HG02973 (cell line): Measurements from ENCODE around the gene ATP5ME.

Source experiments
- ATAC-seq: cut with Tn5 transposase; IDR thresholded peaks from one replicate; pipeline ENCODE4 v1.9.1; 2021; ENCODE audit warnings: moderate library complexity; ENCODE audit not compliant: unreplicated experiment

ATP5ME gene

DNA sequence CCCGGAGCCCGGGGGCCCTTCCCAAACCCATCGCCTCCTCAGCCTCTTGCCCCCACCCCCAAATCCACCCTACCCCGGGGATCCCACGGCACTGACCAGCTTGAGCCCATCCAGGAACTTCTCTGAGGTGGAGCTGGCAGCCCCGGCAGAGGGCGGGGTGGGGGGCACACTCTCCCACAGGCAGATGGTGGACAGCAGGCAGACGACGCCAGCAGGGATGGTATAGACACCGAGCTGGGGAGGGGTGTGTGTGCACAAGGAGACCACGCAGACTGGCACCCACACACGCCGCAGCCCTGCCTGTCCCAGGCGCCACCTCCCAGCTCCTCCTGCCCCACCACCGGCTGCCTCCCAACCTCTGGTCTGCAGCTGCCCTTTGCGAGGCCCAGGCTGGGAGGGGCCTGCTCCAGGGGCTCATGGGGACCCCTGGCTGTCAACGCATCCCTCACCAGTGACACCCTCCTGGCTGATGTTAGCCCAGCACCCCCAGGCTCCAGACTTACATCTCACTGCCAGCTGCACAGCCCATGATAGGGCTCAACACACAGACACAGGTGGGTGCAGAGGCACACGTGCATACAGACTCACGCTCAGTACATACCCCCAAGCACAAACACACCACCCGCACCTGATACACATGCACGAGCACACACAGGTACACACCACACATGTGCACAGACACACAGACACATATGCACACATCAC, 10.7 kb upstream of the ATP5ME start:
- ATAC-seq = no peak

DNA sequence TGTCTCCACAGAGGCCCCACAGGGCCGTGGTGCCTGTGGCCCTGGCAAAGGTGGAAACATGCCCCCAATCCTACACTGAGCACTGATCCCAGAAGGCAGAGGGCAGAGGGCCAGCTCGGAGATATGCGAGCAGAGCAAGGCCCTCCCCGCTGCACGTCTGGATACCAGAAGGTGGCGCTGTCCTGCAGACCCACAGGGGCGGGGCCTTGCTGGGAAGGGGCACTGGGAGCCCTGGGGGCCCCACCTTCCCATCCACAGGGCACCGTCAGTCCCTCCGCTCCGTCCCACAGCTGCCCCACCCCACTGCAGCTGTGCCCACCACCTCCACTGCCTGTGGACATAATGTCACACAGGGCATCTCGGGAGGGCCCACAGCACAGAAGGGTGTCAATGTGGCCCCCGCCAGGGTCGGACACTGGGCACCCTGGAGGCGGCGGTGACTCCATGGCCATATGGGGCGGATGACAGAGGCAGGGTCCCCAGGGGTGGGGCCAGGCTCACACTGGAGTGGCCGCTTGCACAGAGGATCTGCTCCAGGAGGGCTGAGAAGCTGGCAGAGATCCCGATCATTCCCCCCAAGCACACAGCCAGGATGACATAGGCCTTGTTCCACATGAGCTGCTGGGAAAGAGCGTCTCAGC, 10.0 kb upstream of the ATP5ME start:
- ATAC-seq = no peak

DNA sequence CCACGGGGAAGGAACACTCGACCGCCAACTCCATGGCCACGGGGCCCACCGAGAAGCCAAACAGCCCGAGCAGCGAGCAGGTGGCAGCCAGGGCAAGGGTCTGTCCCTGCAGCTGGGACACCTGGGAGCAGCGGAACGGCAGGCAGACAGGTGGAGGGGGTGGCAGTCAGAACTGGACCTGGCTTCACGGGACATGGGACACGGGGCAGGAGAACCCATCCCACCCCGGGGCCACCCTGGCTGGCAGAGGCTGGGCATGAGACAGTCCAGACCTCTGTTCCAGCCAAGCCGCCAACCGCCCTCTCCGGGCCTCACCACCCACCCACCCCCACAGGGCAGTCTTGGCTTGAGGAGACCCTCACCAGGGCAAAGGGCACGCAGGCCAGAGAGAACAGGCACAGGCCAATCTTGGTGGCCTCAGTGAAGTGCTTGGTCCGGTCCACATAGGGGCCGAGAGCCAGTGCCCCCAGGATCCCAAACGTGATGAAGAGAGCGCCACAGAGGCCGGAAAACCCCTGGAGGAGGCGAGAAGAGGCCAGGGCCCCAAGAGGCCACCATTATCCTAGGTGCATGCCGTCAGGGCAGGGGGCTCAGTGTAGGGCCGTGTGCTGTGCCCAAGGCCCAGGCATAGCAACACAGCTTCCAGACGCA, 9.3 kb upstream of the ATP5ME start:
- ATAC-seq = no peak

DNA sequence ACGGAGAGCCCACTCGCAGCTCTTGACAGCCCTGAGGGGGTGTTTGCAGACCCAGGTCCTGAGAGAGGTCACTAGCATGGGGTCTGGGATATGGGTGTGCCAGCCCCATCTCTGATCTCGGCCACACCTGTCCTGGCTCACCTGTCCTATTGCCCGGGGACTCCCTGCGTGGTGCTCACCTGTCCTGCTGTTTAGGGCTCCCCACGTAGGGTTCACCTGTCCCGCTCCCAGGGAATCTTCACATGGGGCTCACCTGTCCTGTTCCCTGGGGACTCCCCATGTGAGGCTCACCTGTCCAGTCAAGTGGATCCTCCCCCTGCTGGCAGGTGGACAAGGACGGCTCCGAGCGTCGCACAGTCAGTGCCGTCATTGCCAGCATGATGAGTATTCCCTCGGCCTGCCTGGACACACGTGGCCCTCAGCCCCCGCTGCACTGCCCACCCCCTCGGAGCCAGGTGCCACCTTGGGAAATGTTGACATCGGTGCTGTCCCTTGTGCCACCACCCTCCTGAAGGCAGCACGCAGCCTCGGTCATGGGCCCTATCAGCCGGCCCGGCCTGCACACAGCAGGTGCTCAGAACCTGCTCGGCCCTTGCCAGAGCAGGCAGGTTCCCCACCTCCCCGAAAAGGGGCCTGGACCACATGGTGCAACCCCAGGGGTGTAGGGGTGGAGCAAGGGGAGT, 8.6 kb upstream of the ATP5ME start:
- ATAC-seq = no peak

DNA sequence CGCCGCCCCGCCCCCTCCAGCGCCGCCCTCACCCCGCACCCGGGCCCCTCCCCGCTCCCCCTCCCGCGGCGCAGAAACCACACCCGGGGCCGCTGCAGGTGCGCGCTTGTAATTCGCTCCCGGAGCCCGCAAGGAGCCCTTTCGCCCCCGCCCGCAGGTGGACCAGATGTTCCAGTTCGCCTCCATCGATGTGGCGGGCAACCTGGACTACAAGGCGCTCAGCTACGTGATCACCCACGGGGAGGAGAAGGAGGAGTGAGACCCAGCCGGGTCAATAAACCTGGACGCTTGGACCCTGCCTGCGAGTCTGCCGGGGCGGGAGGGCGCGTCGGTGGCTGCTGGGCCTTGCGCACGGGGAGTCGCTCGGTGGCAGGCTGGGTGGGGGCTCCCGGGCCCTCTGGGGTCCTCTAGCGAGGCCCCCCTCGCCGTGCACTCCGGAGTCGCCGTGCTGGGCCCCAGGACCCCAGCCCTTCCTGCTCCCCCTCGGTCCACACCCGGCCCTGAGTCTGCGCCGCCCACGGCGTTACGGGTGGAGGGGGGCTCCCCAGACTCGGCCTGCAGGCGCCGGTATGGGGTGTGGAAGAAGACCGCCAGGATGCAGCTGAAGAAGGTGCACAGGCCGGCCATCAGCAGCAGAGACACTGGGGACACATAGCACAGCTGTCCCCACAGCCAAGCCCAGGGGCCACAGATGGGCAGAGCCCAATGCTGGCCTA, 7.8 kb upstream of the ATP5ME start:
- no peak for ATAC-seq

DNA sequence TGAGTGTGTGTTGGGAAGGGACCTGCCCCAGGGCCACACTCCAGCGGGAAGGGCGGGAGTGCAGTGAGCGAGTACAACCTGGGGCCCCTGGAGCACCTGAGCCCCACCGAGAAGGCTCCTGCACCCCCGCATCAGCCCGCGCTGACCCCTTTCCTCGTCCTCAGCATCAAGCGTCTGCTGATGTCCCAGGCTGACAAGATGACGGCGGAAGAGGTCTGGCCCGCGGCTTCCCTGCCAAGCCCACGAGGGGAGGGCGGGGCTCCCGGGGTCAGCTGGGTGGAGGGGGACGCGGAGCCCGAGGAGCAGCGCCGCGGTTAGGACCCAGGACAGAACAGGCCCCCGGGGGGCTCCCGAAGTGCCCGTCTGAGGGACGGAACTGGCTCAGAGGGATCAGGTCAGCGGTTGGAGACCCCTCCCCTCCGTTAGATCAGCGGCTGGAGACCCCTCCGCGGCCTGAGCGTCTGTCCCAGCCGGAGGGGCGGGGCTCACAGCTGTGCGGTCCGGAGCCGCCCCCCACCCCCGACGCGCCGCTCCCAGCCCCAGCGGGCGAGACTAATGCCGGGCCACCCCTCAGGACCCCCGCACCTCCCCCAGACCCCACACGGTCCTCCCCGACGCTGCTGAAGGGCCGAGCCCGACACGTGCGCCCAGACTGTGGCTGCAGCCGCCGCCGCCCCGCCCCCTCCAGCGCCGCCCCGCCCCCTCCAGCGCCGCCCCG, 7.0 kb upstream of the ATP5ME start:
- ATAC-seq = no peak

DNA sequence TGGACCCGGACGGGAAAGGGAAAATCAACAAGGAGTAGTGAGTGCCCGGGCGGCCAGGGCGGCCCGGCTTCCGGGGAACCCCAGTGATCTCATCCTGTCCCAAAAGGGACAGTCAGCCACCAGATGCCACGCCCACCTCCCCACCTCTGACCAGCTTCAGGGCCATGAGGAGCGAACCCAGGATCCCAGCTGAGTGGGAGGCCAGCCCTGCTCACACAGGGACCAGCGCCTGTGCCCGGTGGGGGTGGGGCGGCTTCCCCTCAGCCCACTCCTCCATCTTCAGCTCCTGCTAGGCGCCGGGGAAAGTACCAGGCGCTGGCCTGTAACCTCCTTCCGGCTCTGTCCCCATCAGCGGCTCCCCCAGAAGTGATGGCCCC, 6.5 kb upstream of the ATP5ME start:
- no peak for ATAC-seq

DNA sequence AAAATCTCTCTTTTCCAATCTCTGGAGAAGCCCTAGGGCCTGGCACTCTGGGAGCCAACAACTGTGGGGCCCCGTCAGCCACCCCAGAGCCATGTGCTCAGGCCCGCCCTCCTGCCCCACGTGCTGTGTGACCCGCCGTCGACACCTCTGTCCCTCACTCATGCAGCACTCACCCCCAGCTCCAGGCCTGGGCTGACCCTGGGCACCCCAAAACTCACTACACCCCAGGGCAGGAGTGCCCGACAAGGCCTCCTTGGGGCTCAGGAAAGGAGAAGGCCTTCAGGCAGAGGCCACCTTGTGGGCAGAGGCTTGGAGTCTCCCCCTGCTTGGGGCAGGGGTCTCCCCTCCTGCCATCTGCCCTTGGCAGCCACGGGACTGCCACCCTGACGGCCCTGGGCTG, 6.0 kb upstream of the ATP5ME start:
- no peak for ATAC-seq

DNA sequence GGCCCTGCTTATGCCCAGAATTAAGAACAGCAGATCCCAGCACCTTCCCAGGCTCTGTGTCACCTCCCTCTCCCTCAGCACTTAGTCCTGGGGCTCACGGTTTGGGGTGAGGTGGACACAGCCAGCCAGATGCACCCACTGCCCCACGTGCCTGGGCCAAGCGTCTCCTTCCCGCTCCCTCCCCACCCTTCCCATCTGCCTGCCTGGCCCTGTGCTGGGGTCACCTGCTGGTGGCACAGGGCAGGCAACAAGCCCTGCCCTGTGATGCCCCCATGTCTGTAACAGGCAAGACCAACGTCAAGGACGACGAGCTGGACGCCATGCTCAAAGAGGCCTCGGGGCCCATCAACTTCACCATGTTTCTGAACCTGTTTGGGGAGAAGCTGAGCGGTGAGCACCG, 5.6 kb upstream of the ATP5ME start:
- ATAC-seq = no peak

DNA sequence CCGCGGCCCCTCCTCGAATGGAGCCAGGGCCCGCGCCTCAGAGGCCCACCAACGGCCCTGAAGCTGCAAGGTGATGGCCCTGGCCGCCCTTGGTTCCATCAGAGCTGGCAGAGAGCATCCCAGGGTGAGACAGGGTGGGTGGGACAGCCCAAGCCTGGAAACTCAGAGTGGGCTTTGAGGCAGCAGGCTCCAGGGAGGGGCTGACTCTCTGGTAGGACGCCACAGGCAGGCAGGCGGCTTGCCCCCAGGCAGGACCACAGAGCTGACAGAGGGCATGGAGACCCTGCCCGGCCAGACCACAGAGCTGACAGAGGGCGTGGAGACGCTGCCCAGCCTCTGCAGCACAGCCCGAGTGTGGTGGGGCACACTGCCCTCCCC, 5.0 kb upstream of the ATP5ME start:
- no peak for ATAC-seq

DNA sequence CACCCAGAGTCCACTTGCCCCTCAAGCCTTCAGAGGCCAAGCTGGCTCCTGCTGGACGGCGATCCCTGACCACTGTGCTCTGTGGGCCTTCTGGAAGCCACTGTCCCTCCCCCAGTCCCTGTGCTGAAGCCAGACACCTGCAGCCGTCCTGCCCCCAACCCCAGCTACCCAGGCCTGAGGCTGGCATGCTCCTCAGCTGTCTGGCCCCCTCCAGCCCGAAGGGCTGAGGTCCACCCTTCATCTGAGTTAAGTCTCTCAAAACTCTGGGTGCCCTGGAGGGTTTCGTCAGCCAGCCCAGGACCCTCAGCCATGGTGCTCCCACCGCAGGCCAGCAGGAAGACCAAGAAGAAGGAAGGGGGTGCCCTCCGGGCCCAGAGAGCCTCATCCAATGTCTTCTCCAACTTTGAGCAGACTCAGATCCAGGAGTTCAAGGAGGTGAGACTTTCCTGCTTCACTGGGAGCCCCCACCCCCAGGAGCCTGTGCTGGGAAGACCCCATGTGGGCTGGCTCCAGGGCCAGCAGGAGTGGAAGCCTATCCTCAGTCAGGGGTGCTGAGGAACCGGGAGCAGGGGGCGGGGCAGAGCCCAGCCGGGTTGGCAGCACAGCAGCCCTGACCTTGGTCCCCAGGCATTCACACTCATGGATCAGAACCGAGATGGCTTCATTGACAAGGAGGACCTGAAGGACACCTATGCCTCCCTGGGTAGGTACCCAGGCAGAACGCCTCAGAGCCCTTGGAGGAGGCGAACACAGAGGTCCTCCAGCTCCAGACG, 4.4 kb upstream of the ATP5ME start:
- ATAC-seq = no peak

DNA sequence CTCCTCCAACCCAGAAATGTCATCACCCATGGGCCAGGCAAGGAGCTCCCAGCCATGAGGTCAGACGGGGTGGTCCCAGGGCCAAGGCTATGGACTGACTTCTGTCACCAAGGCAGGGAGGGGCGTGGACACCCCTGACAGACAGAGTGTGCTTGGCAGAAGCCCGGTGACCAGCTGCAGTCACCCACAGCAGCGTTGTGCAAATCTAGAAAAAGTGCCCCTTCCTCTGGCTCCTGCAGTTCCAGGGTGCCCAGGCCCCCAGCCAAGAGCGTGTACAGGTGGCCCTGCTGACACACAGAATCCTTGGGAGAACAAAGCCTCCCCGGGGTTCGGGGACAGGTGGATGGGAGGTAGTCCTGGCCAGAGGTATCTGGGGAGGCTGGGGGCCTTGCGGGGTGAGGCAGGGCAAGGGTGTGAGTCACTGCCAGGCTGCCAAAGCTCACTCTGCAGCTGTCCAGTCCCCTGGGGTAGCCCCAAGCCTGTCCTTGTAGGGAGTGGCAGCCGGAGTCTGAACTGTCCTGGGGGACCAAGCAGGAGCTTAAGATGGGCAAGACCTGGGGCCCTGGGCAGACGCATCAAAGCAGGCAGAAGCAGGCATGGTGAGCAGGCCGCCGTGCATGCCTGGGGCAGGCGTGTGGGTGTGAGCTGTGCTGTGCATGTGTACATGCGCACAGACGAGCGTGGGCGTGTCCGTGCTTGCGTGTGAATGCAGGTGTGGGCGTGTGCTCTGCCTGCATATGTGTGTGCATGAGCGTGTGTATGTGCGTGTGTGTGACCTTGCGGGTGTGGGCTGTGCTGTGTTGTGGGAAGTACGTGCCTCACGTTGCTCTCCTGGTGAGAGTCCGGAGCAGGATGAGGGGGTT, 3.6 kb upstream of the ATP5ME start:
- no peak for ATAC-seq

DNA sequence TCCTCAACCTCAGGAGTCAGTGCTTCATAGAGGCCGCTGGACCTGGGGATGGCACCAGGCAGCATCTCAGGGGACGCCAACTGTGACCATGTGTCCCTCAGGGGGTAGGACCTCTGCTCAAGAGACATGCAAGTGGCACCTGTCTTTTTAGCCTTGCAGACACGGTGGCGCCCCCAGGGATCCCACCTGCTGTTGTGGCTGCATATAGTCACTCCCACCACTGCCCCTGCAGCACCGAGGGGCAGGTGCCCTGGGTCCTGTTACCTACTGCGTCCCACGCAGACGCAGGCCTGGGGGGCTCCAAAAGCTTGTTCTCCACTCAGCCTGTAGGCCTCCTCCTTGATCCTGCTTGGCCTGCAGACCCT, 2.8 kb upstream of the ATP5ME start:
- no peak for ATAC-seq

DNA sequence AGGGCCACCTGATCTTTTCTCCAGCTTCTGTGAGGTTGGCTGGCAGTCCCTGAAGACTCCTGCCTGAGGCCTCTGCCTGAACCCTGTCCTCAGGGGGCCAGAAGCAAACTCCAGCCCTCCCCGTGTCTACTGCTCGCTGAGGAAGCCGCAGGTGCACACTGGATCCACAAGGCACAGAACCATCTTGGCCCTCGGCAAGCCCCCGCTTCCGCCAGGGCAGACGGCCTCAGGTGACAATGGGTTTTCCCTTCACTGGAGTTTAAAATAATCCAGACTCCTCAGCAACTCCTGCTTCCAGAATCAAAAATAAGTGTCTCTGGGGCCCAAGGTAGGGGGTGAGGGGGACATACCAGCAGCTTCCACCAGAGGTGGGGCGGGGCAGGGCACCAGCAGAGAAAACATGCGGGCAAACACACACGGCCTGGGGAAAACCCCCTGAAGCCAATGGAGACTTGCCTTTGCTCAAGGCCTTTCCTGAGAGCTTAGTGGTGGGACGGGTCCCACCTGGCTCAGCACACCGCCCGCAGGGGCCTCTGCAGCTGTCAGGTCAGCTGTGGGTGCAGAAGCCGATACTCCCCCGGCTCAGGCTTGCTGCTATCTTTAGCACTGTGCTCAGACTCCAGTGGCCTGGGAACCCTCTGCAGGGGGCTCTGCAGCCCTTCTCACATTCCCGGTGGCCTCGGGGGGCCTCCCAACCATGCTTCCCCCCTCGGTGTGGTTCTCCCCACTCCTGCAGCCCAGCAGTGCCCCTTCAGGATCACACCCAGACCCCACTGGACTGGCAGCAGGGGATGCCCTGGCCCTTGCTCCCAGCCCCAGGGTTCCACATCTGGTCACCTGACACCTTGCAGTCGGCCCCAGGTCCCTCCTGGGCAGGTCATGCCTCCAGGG, 2.1 kb upstream of the ATP5ME start:
- peak; percentile 25 for ATAC-seq

DNA sequence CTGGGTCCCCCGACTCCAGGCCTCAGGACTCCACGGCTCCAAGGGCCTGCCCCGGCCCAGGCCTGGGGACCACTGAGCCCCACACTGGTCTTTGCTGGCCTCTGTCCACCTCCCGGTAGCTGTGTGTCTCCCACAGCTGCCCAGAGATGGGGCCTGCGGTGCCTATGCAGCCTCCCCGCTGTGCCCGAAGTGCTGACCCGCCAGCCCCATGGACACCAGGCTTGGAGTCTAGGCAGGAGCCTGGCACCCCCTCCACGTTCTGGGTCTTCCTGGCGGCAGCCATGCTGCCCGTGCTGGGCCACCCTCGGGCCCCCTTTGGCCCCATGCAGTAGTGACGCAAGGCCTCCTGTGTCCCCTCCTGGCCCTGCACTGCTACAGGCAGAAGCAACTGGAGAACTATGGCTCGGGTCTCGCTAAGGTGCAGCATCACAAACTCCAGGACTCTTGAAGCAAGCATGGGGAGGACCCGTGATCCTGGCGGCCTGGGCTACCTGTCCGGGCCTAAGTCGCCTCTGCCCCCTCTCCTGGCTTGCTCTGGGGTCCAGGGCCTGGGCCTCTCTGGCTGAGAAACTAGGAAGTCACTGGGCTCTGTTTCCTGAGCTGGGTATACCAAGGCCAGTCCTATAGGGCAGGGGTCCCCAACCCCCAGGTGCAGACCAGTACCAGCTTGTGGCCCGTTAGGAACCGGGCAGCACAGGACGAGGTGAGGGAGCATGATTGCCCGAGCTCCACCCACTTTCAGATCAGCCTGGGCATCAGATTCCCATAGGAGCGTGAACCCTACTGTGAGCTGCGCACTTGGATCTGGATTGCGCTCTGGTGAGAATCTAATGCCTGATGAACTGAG, 1.2 kb upstream of the ATP5ME start:
- no peak for ATAC-seq

DNA sequence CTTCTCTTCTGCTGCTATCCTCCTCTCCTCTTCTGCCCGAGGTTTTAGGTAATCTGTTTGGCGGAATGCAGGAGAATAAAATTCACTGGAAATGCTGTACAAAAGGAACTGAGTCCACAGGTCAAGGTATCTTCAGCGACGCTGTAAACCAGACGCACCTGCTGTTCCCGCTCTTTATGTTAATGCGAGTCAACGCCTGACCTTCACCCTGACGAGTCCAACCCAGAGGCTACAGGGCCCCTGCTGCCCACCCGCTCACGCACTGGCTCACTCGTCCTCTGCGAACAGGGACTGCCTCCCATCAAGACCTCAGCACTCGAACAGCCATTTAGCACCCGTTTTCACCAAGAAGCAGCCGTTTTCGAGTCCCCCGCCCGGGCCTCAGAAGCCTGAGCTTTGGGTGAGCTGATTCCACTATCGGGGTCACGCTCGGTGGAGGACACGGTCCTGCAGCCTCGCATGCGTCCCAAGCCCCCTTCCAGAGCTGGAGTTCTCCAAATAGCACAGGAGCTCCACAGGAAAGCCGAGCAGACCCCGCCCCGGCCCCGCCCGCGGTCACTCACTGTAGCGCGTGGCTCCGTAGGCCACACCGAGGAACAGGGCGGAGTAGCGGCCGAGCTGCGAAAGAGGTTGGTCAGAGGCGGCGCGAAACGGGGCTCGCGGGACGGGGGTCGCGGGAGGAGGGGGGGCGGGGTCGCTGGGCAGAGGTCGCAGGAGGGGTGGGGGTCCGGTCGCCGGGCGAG, 556 bp downstream of the ATP5ME start:
- ATAC-seq = no peak
